Non-pigmented ciliary epithelial cell (primary cell): ENCODE measurements around the gene EHBP1L1.

ENCODE experiments used
- DNase-seq: peaks from one replicate; pipeline ENCODE4 v3.0.0-alpha.2; 2010; ENCODE audit warnings: low read depth

EHBP1L1 gene

DNA sequence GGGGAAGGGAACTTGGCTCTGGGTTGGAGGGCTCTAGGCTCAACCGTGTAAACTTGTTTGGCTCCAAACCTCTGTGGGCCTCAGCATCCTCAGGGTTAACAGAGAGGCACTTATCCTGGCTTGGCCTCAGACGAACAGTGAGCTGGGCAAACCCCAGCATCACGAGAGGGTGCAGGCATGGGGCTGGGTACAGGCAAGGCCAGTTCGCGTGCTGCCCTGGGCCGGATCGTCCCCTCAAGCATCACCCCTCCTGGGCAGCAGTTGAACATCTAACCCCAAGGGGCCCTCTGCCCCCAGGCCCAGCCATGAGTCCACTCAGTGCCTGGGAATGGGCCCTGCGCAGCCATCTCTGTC is 1.9 kb downstream of the EHBP1L1 start:
- DNase-seq = no peak

DNA sequence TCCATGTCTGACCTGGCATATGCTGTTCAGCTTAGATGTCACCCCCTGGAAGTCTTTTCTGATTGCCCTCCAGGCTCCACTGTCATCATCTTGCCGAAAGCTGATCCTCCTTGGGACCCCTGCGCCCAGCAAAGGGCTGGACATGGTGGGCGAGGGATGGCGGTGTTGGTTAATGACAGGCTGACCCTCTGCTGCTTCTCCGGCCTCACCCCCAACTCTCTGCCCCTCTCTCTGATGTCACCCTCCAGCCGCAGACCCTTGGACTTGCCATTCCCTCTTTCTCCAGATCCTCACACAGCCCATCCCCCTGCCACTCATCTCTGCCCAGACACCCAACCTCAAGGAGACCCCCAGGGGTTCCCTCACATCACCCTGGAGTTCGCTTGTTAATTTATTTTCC is 2.3 kb downstream of the EHBP1L1 start:
- no peak for DNase-seq

DNA sequence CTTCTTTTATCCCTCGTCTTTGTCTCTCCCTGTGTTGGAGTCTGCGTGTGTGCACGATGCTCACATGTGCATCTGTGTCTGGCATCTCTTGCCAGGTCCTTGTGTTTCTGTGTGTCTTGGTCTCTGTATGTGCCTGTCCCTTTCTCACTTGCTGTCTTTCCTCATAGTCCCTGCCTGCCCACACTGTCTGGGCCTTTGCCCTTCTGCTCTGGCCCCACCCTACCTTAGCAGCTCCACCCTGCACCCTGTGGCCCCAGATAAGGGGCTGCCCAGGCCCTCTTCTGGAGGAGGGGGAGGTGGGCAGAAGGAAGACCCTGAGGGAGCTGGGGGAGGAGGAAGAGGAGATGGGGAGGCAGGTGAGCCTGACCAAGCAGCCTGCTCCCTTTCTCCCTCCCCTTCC is 2.8 kb downstream of the EHBP1L1 start:
- DNase-seq = no peak

DNA sequence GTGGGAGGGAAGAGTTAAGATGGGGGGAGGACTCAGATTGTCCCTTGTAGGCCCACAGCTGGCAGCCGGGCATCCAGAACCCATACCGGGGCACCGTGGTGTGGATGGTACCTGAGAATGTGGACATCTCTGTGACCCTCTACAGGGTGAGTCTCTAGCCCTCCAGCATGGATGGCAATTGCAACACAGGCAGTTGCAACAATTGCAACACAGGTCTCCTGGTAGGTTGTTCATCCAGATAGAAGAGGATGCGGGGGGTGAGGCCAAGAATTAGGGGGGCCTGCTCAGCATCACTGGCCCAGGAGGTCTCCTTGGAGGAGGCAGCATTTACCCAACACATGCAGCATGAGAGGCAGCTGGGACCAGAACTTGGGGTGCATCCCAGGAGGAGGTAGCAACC is 3.4 kb downstream of the EHBP1L1 start:
- no peak for DNase-seq

DNA sequence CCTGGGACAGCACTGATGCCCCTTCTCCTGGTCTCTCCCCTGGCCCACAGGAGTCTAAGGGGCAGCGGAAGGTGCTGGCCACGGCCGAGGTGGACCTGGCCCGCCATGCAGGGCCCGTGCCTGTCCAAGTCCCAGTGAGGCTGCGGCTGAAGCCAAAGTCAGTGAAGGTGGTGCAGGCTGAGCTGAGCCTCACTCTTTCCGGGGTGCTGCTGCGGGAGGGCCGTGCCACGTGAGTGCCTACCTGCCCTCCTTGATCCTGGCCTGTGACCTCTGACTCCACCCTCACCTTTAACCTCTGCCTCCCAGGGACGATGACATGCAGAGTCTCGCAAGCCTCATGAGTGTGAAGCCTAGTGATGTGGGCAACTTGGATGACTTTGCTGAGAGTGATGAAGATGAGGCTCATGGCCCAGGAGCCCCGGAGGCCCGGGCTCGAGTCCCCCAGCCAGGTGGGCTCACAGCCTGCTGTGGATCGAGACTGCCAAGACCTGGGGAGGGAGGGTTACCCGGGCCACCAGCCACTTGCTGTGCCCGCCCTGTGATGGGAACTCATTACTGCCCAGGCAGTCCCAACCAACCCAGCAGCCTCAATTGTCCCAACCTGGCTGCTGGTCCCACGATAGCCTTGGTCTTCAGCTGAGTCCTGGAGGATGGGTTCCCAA is 4.3 kb downstream of the EHBP1L1 start:
- DNase-seq = no peak

DNA sequence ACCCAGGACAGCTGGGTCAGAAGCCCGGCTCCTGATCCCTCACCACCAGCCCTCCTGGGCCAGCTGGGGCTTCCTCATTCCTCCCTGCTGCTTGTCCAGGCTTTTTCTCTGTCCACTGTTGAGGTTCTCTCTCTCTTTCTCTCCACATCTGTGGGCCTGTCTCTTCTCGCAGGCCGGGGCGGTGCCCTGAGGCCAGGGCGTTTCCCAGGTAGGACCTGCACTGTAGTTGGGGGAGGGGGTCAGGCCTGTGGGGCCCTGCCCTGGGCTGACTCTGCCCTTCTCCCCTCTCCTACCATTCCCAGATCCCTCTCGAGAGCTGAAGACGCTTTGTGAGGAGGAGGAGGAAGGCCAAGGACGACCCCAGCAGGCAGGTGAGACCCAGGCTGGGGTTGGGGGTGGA is 4.9 kb downstream of the EHBP1L1 start:
- no peak for DNase-seq

DNA sequence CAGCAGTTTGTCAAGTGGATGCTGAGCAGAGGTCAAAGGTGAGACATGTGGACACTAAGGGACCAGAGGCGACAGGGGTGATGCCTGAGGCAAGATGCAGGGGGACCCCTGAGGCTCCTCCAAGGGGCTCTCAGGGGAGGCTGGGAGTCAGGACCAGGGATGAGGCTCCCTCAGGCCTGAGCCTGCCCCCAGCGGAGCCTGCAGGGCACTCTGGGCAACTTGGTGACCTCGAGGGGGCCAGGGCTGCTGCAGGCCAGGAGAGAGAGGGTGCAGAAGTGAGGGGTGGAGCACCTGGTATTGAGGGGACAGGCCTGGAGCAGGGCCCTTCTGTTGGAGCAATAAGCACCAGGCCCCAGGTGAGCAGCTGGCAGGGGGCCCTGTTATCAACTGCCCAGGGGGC is 6.1 kb downstream of the EHBP1L1 start:
- no peak for DNase-seq

DNA sequence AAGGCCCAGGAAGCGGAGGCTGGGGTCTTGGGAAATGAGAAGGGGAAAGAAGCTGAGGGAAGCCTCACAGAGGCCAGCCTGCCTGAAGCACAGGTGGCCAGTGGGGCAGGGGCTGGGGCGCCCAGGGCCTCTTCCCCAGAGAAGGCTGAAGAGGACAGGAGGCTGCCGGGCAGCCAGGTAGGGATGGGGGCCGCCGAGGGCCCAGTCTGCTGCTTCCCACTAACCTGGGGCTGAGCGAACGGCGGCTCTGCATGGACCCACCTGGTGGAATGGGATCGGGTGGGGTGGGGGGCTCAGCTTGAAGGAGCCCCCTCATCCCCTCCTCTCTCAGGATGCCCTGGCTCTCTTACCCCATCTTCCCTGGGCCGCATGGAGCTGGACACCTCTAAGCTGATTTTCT is 7.7 kb downstream of the EHBP1L1 start:
- DNase-seq = no peak

DNA sequence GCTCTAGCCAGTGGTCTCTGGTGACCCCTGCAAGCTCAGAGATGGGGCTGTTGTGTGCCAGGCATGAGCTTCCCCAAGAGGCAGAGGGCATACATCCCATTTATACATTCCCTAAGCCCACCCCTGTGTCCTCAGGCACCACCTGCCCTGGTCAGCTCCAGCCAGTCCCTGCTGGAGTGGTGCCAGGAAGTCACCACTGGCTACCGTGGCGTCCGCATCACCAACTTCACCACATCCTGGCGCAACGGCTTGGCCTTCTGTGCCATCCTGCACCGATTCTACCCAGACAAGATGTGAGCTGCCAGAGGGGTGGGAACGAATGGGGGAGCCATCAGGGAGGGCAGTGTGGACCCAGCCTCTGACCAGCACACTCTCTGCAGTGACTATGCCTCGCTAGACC is 8.3 kb downstream of the EHBP1L1 start:
- no peak for DNase-seq

DNA sequence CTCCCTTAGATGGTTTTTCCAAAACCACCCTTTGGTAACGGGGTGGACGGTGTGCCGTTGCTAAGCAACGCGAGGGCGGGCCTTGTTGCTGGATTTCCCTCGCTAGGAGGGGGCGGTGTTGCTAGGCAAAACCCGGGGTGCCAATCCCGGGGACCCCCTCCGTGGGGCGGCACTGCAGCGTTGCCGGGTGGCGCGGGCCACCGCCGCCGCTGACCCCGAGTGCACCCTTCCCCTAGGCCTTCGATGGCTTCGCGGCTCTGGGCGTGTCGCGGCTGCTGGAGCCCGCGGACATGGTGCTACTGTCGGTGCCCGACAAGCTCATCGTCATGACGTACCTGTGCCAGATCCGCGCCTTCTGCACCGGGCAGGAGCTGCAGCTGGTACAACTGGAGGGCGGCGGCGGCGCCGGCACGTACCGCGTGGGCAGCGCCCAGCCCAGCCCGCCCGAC is 8.9 kb downstream of the EHBP1L1 start:
- DNase-seq = no peak

DNA sequence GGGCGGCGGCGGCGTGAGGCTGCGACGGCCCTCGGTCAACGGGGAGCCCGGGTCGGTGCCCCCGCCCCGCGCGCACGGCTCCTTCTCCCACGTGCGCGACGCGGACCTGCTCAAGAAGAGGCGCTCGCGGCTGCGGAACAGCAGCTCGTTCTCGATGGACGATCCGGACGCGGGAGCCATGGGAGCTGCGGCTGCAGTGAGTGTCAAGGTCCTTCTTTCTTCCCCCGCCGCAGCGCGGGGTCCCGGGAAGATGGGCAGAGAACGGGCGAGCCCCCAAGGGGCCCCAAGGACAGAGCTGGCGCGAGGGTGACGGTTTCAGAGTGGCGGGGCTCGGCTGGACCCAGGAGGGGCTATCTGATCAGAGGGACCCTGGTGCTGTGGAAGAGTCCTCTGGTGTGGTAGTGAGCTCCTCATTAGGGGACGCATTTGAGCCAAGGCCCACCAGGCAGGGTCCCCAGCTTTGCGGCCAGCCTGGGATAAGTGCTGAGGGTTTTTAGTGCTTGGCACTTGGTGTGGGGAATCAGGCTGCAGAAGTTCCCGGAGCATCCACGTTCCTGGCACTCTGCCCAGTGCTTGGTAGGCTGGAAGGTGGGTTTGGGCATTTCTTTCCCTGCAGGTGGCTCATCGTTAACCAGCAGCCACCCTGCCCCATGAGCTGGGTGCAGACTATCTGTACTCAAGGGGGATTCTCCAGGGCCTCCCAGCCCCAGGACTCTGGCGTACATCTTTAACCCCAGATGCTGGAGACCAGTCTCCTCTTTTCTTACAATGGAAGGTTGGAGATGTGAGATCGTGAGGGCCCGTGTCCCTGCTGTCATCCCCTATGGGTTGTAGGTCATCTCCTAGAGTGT is 9.8 kb downstream of the EHBP1L1 start:
- DNase-seq = no peak

DNA sequence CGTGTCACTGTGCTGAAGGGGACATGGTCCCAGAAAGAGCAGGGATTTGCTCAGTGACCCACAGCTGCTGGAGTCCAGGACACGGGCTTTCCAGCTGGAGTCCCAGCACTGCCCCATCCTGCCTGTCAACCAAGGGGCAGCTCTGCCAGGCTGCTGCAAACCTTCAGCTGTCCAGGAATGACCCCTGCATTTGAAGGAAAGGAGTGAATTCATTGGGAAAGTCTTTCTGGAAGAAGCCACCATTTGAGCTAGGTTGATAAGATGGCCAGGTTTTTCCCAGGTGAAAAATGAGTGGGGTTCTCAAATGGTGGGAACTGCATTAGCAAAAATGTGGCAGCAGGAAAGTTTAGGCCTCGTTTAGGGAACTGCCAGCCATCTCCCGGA is 10.4 kb downstream of the EHBP1L1 start:
- DNase-seq = no peak

DNA sequence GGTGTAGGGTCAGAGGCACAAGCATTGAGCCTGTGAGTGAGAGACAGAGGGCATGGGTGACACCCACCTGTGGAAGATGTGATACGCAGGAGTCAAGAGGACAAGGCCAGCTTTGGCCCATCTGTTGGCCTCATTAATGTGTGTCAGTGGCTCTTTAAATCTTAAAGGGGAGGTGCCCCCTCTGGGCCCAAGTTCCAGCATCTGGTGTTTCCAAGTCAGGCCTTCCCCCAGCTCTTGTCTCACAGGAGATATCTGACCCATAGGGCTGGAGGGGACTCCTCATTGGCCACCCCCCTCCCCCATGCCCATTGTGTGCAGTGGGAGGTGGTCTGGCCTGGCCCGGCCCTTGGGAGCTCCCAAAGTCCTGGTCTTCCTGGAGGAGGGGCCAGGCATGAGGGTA is 10.8 kb downstream of the EHBP1L1 start:
- DNase-seq = no peak

DNA sequence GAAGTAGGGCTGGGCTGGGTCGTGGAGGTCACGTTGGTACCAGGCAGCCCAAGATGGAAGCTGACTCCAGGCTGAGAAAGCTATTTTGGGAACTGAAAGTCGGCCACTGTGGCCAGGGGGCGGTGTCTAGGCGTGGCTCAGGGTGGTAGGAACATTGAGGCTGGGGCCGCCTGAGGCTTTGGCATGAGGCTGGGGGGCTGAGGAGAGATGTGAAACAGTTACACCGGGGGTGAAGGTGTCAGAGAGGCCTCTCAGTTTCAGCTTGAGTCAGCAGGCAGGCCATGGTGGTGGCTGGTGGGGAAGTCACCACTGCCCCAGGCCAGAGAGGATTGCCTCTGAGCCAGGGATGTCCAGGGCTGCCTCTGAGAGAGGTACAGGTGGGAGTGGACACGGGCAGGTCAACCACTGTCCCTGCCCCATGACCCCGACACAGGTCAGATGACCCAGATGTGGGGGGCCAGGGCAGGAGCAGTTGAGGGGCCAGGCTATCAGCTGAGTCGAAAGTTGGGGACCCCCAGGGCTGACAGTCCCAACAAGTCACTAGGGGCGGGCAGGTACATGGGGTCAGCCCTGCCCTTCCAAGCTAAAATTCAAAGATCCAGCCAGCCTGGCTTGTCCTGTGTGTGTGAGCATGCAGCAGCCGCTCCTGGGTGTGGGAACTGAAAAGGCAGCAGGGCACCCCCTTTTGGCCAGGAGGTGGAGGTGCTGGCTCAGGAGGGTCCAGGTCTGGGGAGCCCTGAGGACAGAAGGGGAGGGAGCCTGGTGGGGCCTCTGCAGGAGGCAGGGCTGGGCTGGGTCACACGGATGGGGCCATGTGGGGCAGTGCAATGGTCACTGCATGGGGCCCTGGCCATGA is 12.6 kb downstream of the EHBP1L1 start:
- DNase-seq = no peak

DNA sequence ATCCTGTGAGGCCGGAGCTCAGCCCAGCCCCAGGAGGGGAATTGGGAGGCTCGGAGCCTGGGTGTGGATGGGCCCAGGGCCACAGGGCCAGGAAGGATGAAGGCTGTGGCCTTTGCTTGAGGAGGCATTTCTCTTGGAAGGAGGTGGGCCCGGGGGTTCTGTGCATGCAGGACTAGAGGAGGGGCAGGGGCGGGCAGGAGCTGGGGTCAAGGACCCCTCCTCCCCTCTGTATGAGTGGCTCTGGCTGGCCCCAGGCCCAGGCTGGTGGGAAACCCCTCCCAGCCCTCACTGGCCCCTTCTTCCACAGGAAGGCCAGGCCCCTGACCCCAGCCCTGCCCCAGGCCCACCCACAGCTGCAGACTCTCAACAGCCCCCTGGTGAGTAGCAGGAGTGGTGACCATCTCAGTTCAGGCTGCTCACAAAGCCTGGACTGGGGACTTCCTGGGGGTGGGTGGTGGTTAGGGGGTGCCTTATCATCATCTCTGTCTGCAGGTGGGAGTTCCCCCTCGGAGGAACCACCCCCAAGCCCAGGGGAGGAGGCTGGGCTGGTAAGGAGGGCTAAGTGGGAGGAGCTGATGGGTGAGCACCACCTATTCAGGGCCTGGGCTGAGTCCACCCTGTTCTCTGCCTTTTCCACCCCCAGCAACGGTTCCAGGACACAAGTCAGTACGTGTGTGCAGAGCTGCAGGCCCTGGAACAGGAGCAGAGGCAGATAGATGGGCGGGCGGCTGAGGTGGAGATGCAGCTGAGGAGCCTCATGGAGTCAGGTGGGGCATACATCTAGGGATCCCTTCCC is 13.8 kb downstream of the EHBP1L1 start:
- DNase-seq = no peak

DNA sequence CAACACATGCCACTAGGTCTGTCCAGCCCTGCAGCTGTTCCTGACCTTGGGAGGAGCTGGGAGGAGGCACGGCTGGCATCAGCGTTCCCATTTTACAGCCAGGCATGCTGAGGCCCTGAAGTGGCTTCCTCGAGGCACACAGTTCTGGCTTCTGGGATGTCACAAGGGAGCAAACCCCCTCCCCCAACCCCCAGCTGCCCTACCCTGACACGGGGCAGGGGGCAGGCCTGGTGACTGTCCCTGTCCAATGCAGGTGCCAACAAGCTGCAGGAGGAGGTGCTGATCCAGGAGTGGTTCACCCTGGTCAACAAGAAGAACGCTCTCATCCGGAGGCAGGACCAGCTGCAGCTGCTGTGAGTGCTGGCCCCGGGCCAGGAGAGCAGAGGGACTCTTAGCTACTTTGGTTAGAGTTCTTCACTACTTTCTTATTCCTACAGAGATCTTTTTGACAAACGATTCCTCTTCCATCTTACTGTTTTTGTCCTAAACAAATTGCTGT is 14.4 kb downstream of the EHBP1L1 start:
- DNase-seq = no peak

DNA sequence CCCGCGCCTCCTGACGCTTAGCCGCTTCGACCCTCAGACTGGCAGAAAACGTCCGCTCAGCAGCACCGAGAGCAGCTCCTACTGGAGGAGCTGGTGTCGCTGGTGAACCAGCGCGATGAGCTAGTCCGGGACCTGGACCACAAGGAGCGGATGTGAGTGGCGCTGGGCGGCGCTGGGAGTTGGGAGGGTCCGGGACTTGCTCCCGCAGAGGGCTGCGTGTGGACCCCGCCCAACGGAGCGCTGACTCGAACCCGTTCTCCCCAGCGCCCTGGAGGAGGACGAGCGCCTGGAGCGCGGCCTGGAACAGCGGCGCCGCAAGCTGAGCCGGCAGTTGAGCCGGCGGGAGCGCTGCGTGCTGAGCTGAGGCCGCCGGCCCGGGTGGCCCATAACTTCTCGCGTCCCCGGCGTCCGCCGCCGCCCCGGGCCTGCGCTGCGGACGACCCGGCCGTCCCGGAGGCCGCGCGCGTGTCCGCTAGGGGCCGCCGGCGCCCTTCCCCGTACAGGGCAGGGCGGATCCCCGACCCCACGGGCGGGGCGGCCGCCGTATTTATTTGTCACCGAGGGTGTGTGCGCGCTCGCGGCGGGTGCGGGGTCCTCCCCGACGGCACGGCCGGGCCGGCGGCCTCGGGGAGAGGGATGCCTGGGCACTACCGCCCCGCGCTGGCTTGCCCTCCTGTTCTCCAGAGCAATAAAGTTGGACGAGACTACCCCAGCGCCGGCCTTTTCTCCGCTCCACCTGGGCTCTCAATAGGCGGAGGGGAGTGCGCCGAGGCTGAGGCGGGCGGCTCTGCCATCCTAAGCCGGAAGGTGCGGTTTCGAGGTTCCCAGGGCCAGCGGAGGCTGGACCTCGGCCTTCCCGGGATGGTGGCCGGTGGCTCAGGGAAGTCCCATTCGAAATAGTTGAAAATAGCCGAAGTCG is 16.3 kb downstream of the EHBP1L1 start:
- no peak for DNase-seq

DNA sequence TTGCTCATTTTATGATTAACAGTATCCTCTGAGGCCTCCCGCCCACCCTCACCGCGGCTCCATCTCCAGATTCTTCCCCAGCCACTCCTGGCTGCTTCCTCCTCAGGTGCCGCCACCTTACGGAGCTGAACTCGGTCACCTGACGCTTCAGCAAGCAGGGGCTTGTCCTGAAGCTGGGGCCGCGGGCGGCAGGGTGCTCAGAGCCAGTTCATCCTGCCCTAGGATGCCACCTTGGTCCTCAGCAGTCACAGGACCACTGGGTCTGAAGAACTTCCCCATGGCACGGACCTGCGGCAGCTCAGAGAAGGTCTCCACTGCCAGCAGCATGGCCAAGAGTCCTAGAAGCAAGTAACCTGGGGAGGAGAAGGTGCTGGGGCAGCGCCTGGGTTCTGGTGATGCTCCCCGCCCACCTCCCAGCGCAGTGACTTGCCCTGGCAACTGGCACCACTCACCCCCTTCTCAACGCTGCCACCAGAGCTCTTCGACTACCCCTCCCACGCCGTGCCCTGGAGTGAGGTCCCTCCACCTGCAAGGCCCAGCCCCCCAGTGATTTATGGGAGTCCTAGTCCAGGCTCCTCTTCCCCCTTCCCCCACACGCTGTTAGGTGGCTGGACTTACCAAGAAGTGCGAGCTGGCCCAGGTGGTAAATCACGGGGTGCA is 17.1 kb downstream of the EHBP1L1 start:
- DNase-seq = no peak

DNA sequence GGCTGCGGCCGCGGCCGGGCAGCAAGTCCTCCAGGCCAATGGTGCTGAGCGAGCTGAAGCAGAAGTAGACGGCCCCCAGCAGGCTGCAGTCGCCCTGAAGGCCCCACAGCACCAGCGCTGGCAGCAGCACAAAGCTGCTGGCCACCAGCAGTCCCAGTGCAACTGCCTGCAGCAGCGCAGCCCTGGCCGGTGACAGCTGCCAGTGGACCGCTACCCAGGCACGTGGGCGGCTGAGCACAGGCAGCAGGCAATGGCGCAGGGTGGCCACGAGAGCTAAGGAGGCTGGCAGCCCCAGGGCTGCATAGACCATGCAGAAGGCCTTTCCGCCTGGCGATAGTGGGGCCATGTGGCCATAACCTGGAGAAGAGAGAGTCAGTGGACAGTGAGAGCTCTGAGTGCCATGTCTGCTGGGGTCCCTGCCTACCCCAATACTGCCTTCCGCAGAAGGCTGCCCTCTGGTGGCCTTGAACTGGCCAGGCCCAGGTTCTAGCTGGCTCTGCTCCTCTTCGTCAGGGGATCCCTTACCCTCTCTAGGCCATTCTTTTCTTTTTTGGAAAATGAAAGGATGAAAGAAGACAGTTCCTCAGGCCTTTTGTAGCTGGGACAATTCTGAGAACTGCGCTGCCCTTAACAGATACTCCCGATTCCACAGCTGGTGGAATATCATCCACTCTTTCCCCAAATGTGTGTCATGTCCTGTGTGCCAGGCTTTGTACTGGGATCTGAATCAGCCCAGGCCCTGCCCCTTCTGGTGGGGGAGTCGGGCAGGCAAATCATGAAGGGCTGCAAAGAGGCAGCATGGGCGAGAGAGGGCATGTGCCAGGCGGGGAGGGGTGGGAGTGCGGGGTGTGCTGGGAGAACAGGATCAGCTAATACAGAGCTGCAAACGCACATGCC is 17.9 kb downstream of the EHBP1L1 start:
- no peak for DNase-seq
